GM19468 (cell line): ENCODE data around the gene UTS2R.

Experiments used
- ATAC-seq: cut with Tn5 transposase; IDR thresholded peaks from one replicate; pipeline ENCODE4 v1.9.1; 2021; ENCODE audit warnings: mild to moderate bottlenecking, moderate library complexity, moderate number of reproducible peaks; ENCODE audit not compliant: unreplicated experiment; ENCODE audit errors: extremely low read depth

UTS2R gene

GRCh38 chr17:82371333-82372248 lies at the start of gene UTS2R:
Gene UTS2R (plus strand): TSS chr17:82371765. CDS start chr17:82374325, 2,560 bp downstream.
- ATAC-seq = no peak

GRCh38 chr17:82321947-82322466 lies 49.6 kb upstream of the UTS2R start:
- ATAC-seq = no peak

- ATAC-seq = no peak
These were observed 48.8 kb upstream of the UTS2R start for GRCh38 chr17:82322526-82323453.

- ATAC-seq = no peak
These were observed 47.9 kb upstream of the UTS2R start for GRCh38 chr17:82323514-82324234.

GRCh38 chr17:82324566-82325285 lies 46.8 kb upstream of the UTS2R start:
- no peak for ATAC-seq

- ATAC-seq = no peak
These were observed 46.0 kb upstream of the UTS2R start for GRCh38 chr17:82325286-82326180.

- no peak for ATAC-seq
These were observed 44.3 kb upstream of the UTS2R start for GRCh38 chr17:82327289-82327688.

GRCh38 chr17:82327757-82328140 lies 43.8 kb upstream of the UTS2R start:
- no peak for ATAC-seq

GRCh38 chr17:82328141-82328993 lies 43.2 kb upstream of the UTS2R start:
- ATAC-seq = no peak

- ATAC-seq = no peak
These were observed 42.5 kb upstream of the UTS2R start for GRCh38 chr17:82328994-82329507.

GRCh38 chr17:82329683-82330321 lies 41.8 kb upstream of the UTS2R start:
- ATAC-seq = no peak

- ATAC-seq = no peak
These were observed 41.0 kb upstream of the UTS2R start for GRCh38 chr17:82330322-82331239.

GRCh38 chr17:82331345-82331939 lies 40.1 kb upstream of the UTS2R start:
- no peak for ATAC-seq

- no peak for ATAC-seq
These were observed 38.8 kb upstream of the UTS2R start for GRCh38 chr17:82332669-82333278.
